GM23248 (cell line): ENCODE measurements around the gene TMEM164. TPM values are rescaled to one million over a fixed set of nuclear protein-coding genes. Genes with fewer than 3 reads are reported as not detected.

Experiments used
- DNase-seq: peaks from one replicate; pipeline ENCODE4 v3.0.0-alpha.2; 2015
- H2AFZ ChIP-seq: fragments of 200-600 bp; sonication (generic); 2 replicates; pipeline ENCODE4 v1.6.1; 2016; ENCODE audit warnings: antibody characterized with exemption
- H3F3A ChIP-seq: fragments of 200-600 bp; sonication (generic); 2 replicates; pipeline ENCODE4 v1.6.1; 2016; ENCODE audit warnings: mild to moderate bottlenecking, antibody characterized with exemption, mixed run types; ENCODE audit not compliant: insufficient read depth
- H3K27ac ChIP-seq: fragments of 200-600 bp; sonication (generic); 2 replicates; pipeline ENCODE4 v1.5.1; 2016; ENCODE audit warnings: mild to moderate bottlenecking
- H3K27me3 ChIP-seq: fragments of 200-600 bp; sonication (generic); replicated peaks from 2 replicates; pipeline ENCODE4 v1.6.1; 2016; ENCODE audit warnings: mild to moderate bottlenecking; ENCODE audit not compliant: insufficient read depth
- H3K36me3 ChIP-seq: fragments of 200-600 bp; sonication (generic); 2 replicates; pipeline ENCODE4 v1.6.1; 2016; ENCODE audit warnings: low read depth, mild to moderate bottlenecking
- H3K4me1 ChIP-seq: fragments of 200-600 bp; sonication (generic); 2 replicates; pipeline ENCODE4 v1.6.1; 2016; ENCODE audit warnings: mild to moderate bottlenecking; ENCODE audit not compliant: insufficient read depth
- H3K4me2 ChIP-seq: fragments of 200-600 bp; sonication (generic); one replicate; pipeline ENCODE4 v1.6.1; 2016; ENCODE audit warnings: mild to moderate bottlenecking; ENCODE audit not compliant: unreplicated experiment
- H3K4me3 ChIP-seq: fragments of 200-600 bp; sonication (generic); 2 replicates; pipeline ENCODE4 v1.5.1; 2016; ENCODE audit warnings: mild to moderate bottlenecking
- H3K79me2 ChIP-seq: fragments of 200-600 bp; sonication (generic); 2 replicates; pipeline ENCODE4 v1.6.1; 2016; ENCODE audit warnings: mild to moderate bottlenecking; ENCODE audit not compliant: insufficient read depth
- H3K9ac ChIP-seq: fragments of 200-600 bp; sonication (generic); 2 replicates; pipeline ENCODE4 v1.6.1; 2016; ENCODE audit warnings: mild to moderate bottlenecking
- H3K9me2 ChIP-seq: fragments of 200-600 bp; sonication (generic); 2 replicates; pipeline ENCODE4 v1.6.1; 2016; ENCODE audit warnings: mixed run types, mild to moderate bottlenecking, moderate library complexity; ENCODE audit not compliant: insufficient read depth
- H3K9me3 ChIP-seq: fragments of 200-600 bp; sonication (generic); one replicate; pipeline ENCODE4 v1.6.1; 2017; ENCODE audit warnings: low read depth
- H4K20me1 ChIP-seq: fragments of 200-600 bp; sonication (generic); 2 replicates; pipeline ENCODE4 v1.6.0; 2016; ENCODE audit not compliant: insufficient read depth
- EZH2 ChIP-seq: fragments of 200-600 bp; sonication (generic); IDR thresholded peaks from 2 replicates; pipeline ENCODE4 v1.6.1; 2018; ENCODE audit warnings: antibody characterized with exemption, mild to moderate bottlenecking; ENCODE audit not compliant: insufficient read depth, poor library complexity, severe bottlenecking
- EZH2phosphoT487 ChIP-seq: fragments of 200-600 bp; sonication (generic); IDR thresholded peaks from 2 replicates; pipeline ENCODE4 v1.6.1; 2018; ENCODE audit warnings: antibody characterized with exemption, moderate library complexity, mild to moderate bottlenecking, low read depth; ENCODE audit not compliant: insufficient read depth
- WGBS, 2 experiments: methylation state at CpG; one replicate each; pipeline ENCODE4 v1.1.6; 2015 to 2017; ENCODE audit warnings: low lambda C conversion rate in 2 of 2, low coverage in 1 of 2; ENCODE audit errors: missing lambda C conversion rate in 2 of 2; 5-methylcytosine and 5-hydroxymethylcytosine counted together
- in situ Hi-C: fragments of 300-500 bp; cut with MboI; formaldehyde crosslinking; loops from 2 replicates; pipeline ENCODE4 v1.15.0; 2020
- polyA plus RNA-seq: library from polyadenylated mRNA; unstranded; fragments of >200 nt; fragmentation: Nextera tagmentation; extraction: Ambion mirVana; gene quantifications from 2 replicates; pipeline ENCODE4 v1.2.1, GENCODE V29; 2016
- total RNA-seq: library from RNA; depleted of rRNA; stranded (reverse); fragments of >200 nt; shearing (Covaris generic); gene quantifications from 2 replicates; pipeline ENCODE4 v1.2.3, GENCODE V29; 2014

The TMEM164 gene
- total and polyA plus RNA-seq, 2 experiments from 2014 or later, result 1.4 to 9.1 TPM

DNA sequence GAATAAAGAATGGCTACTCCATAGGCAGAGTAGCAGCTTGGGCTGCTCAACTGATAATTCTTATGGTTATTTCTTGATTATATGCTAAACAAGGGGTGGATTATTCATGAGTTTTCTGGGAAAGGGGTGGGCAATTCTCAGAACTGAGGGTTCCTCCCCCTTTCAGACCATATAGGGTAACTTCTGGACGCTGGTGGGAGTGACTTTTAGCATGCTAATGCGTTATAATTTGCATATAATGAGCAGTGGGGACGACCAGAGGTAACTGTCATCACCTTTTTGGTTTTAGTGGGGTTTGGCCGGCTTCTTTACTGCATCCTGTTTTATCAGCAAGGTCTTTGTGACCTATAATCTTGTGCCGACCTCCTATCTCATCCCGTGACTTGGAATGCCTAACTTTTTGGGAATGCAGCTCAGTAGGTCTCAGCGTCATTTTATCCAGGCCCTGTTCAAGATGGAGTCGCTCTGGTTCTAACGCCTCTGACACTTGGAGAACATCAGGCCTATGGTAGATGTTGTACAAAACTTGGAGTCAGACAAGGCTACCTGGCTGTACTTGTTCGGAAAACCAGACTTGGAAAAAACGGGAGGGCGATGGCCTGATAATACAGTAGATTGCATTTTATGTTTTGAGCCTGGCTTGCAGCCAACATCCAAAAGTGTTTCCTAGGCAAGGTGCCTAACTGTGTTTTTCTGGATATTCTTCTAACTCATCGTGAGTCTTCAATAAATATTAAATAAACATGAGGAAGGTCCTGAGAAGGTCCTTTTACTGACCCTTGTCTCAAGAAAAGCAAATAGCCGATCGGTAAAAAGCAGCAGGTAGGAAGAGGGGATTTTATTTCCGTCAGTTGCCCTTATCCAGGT, 1.8 kb upstream of the TMEM164 start:
- H3K27ac ChIP-seq, result no peak overlapping the region
- no peaks in the 10 kb centered on the region for H3K79me2 ChIP-seq
- H4K20me1 ChIP-seq, result no peaks in the 10 kb centered on the region
- no peak overlapping the region for H3K9ac ChIP-seq
- in situ Hi-C loops, result no loop called here
- H3K27me3 ChIP-seq, result no peaks in the 10 kb centered on the region
- DNase-seq, result no peak
- 85 to 89% methylated on average over 15 to 16 of the region's 16 CpGs for WGBS, 2 experiments
- no peak overlapping the region for H3K4me3 ChIP-seq
- H2AFZ ChIP-seq, result no peak overlapping the region
- no peaks in the 10 kb centered on the region for H3K9me2 ChIP-seq
- TF ChIP-seq EZH2phosphoT487, result no peak
- TF ChIP-seq EZH2, result no peak
- no peaks in the 10 kb centered on the region for H3F3A ChIP-seq
- no peaks in the 10 kb centered on the region for H3K36me3 ChIP-seq
- H3K9me3 ChIP-seq, result no peaks in the 10 kb centered on the region
- no peak overlapping the region for H3K4me2 ChIP-seq
- no peaks in the 10 kb centered on the region for H3K4me1 ChIP-seq

DNA sequence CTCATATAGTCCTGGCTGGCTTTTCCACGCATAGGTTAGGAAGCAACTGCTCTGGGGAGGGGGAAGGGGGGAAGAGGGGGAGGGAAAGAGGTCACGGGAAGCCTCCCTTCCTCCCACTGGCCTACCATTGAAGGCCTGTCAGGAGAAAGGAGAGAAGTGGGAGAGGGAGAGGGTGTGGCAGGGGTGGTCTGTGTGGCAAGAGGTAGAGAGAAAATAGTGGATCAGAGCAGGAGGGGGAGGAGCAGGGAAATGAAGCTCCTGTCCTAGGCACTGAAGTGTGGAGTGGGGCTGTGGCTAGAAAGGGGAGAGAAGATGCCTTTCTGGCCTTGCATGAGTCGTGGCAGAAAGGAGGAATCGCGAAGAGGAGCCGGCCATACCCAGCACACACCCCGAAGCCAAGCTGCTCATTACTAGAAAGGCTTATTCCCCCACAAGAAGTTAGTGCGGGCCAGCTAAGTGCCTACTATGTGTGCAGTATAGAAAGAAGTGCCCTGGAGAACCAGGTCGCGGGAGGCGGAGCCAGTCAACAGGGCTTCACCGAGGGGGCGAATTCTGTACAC, 1.1 kb upstream of the TMEM164 start:
- TF ChIP-seq EZH2phosphoT487 (no peak), EZH2 (no peak)

DNA sequence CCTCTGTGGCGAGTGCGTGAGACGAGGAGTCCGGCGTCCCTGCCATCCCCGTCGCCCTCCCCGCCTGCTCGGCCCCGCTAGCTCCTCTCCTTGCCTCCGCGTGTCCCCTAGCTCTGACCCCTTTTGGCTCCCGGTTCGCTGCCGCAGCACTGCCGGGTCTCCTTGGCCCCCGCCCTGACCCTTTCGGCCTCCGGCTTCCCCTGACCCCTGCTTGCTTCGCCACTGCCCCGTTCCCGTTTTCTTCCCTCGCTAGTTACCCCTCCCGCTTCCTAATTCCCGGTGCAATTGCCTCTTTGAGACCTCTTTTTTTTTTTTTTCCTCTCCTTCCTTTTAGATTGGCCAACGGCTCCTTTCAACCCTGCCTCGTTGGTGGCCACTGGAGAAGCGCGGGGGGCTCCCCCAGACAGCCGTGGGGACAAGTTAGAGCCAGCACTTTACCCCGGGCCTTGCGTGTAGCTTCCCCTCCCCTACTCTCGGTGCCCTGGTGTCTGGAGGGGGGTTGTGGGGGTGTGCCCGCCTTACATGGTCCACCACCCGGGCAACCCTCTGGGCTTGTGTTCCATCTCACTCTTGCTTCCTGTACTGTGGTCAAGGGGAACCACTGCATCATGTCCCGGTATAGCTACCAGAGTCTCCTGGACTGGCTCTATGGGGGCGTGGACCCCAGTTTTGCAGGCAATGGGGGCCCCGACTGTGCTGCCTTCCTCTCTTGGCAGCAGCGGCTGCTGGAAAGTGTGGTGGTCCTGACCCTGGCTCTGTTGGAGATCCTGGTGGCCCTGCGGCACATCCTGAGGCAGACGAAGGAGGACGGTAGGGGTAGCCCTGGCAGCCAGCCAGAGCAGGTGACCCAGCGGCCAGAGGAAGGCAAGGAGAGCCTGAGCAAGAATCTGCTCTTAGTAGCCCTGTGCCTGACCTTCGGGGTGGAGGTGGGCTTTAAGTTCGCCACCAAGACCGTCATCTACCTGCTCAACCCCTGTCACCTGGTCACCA, 548 bp downstream of the TMEM164 start:
- peak overlapping the region; percentile 74 for H3K4me3 ChIP-seq
- DNase-seq, result peak; percentile 58
- H3K9me3 ChIP-seq, result no peaks in the 10 kb centered on the region
- H2AFZ ChIP-seq, result peak overlapping the region; percentile 59
- no peaks in the 10 kb centered on the region for H3K36me3 ChIP-seq
- H4K20me1 ChIP-seq, result no peaks in the 10 kb centered on the region
- H3F3A ChIP-seq, result no peaks in the 10 kb centered on the region
- no peaks in the 10 kb centered on the region for H3K79me2 ChIP-seq
- no peaks in the 10 kb centered on the region for H3K27me3 ChIP-seq
- H3K9me2 ChIP-seq, result no peaks in the 10 kb centered on the region
- in situ Hi-C loops, result no loop called here
- peak overlapping the region; percentile 88 for H3K4me2 ChIP-seq
- TF ChIP-seq EZH2phosphoT487, result no peak
- no peak for TF ChIP-seq EZH2
- H3K4me1 ChIP-seq, result 0 out of 2 replicates have a peak, but pooled peaks cover 7% of the 10 kb centered on the region
- H3K27ac ChIP-seq, result no peak overlapping the region
- 12 to 36% methylated on average over 16 to 30 of the region's 46 CpGs for WGBS, 2 experiments
- peak overlapping the region; percentile 71 for H3K9ac ChIP-seq

More for the DNA sequence above, 1.1 kb upstream of the TMEM164 start:
- Histone ChIP-seq H3F3A (no peaks in the 10 kb centered on the region), H3K4me1 (0 out of 2 replicates have a peak, but pooled peaks cover 3% of the 10 kb centered on the region), H3K27ac (peak overlapping the region; percentile 25; the same call in 1 of the 2 replicates), H3K9me3 (no peaks in the 10 kb centered on the region), H3K4me2 (no peak overlapping the region), H3K9ac (peak overlapping the region; percentile 71; the same call in 1 of the 2 replicates), H4K20me1 (no peaks in the 10 kb centered on the region), H3K4me3 (peak overlapping the region; percentile 74), H3K36me3 (no peaks in the 10 kb centered on the region), H3K79me2 (no peaks in the 10 kb centered on the region), H3K27me3 (no peaks in the 10 kb centered on the region), H2AFZ (peak overlapping the region; percentile 59), H3K9me2 (no peaks in the 10 kb centered on the region)
- DNase-seq, result no peak
- in situ Hi-C loops, result no loop called here
- 17 to 18% methylated on average over 6 to 13 of the region's 13 CpGs for WGBS, 2 experiments

DNA sequence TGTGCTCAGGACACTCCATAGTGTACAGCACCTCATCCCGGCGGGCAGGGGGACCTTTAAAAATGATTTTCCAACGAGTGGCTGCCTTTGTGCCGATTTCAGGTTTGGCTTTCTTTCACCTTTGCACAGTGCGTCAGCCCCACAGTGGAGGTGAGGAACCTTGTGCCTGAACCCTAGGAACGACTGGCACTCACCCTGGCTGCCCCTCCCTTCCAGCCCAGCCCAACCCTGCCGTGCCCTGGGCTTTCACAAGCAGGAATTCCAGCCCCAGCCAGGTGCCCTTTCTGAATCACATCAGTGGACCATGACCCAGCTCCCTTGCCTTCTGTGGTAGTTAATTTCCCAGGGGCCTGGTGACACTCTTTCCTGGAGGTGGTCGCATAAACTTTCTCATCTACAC, 1.3 kb downstream of the TMEM164 start:
- Histone ChIP-seq H3K36me3 (no peaks in the 10 kb centered on the region), H3K9me2 (no peaks in the 10 kb centered on the region), H3K4me1 (0 out of 2 replicates have a peak, but pooled peaks cover 7% of the 10 kb centered on the region), H3K27me3 (no peaks in the 10 kb centered on the region), H3K9ac (no peak overlapping the region), H3K9me3 (no peaks in the 10 kb centered on the region), H3K4me3 (no peak overlapping the region), H4K20me1 (no peaks in the 10 kb centered on the region), H2AFZ (no peak overlapping the region), H3K27ac (no peak overlapping the region), H3K4me2 (no peak overlapping the region), H3F3A (no peaks in the 10 kb centered on the region), H3K79me2 (no peaks in the 10 kb centered on the region)
- TF ChIP-seq EZH2 (no peak), EZH2phosphoT487 (no peak)
- in situ Hi-C loops, result no loop called here
- DNase-seq, result no peak
- WGBS, 2 experiments, result 71 to 73% methylated on average over 4 to 8 of the region's 8 CpGs
